IPS-NIHi7 (cell line): Measurements from ENCODE around the gene PSAT1.

ENCODE experiments used
- DNase-seq: peaks from one replicate; pipeline ENCODE4 v3.0.0; 2012; ENCODE audit warnings: mixed read lengths; ENCODE audit errors: extremely low spot score

The PSAT1 gene

GRCh38 chr9:78316166-78316892 lies 19.4 kb downstream of the PSAT1 start:
- DNase-seq = peak; percentile 46

GRCh38 chr9:78319197-78320029 lies 22.5 kb downstream of the PSAT1 start:
- DNase-seq = no peak

GRCh38 chr9:78320030-78320693 lies 23.2 kb downstream of the PSAT1 start:
- DNase-seq = no peak

- DNase-seq = no peak
These were observed 24.1 kb downstream of the PSAT1 start for GRCh38 chr9:78320875-78321496.

GRCh38 chr9:78321505-78321904 lies 24.6 kb downstream of the PSAT1 start:
- no peak for DNase-seq

- DNase-seq = no peak
These were observed 27.2 kb downstream of the PSAT1 start for GRCh38 chr9:78324068-78324650.

GRCh38 chr9:78324682-78325081 lies 27.8 kb downstream of the PSAT1 start:
- no peak for DNase-seq

GRCh38 chr9:78325343-78325742 lies 28.4 kb downstream of the PSAT1 start:
- DNase-seq = peak; percentile 22

- no peak for DNase-seq
These were observed 29.0 kb downstream of the PSAT1 start for GRCh38 chr9:78325846-78326360.

- no peak for DNase-seq
These were observed 29.6 kb downstream of the PSAT1 start for GRCh38 chr9:78326564-78326963.

- no peak for DNase-seq
These were observed 35.5 kb downstream of the PSAT1 start for GRCh38 chr9:78332381-78332780.

- no peak for DNase-seq
These were observed 51.9 kb downstream of the PSAT1 start for GRCh38 chr9:78348848-78349247.

- no peak for DNase-seq
These were observed 54.9 kb downstream of the PSAT1 start for GRCh38 chr9:78351816-78352215.

- DNase-seq = no peak
These were observed 57.5 kb downstream of the PSAT1 start for GRCh38 chr9:78354324-78354973.

GRCh38 chr9:78354989-78355388 lies 58.1 kb downstream of the PSAT1 start:
- DNase-seq = no peak

GRCh38 chr9:78356634-78357033 lies 59.7 kb downstream of the PSAT1 start:
- no peak for DNase-seq

- DNase-seq = no peak
These were observed 60.4 kb downstream of the PSAT1 start for GRCh38 chr9:78357165-78357873.

GRCh38 chr9:78358329-78359051 lies 61.6 kb downstream of the PSAT1 start:
- DNase-seq = no peak

GRCh38 chr9:78363221-78363620 lies 66.3 kb downstream of the PSAT1 start:
- no peak for DNase-seq
